ENCODE measurements around the gene HSPBP1.

DNA sequence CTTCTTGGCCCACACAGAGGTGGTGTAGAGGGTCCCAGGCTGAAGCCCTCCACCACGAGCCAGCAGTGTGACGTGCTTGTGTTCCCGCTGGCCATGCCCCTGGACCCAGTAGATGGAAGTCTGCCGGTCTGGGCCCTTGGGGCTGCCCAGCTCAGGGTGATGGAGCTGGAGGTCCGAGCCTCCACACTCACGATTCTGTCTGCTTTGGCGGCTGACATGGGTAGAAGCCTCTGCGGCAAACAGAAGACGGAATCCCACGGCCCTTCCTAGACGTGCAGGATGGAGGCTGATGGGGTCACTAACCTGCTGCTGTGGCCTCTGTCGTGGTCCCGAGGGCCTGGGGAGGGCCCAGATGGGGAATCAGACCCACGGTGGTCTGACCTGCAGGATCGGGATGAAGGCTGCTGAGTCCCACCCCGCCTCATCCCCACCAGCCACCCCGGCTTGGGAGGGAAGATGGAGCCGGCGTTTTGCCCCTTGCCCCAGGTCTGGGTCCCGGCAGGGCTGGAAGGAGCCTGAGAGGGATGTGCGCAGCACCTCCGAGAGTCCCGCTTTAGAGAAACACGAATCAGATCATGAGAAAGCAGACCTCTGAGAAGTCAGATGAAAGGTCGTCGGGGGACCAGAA is 55.8 kb downstream of the HSPBP1 start:
- TF ChIP-seq, protein P1, sequence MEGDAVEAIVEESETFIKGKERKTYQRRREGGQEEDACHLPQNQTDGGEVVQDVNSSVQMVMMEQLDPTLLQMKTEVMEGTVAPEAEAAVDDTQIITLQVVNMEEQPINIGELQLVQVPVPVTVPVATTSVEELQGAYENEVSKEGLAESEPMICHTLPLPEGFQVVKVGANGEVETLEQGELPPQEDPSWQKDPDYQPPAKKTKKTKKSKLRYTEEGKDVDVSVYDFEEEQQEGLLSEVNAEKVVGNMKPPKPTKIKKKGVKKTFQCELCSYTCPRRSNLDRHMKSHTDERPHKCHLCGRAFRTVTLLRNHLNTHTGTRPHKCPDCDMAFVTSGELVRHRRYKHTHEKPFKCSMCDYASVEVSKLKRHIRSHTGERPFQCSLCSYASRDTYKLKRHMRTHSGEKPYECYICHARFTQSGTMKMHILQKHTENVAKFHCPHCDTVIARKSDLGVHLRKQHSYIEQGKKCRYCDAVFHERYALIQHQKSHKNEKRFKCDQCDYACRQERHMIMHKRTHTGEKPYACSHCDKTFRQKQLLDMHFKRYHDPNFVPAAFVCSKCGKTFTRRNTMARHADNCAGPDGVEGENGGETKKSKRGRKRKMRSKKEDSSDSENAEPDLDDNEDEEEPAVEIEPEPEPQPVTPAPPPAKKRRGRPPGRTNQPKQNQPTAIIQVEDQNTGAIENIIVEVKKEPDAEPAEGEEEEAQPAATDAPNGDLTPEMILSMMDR (IDR thresholded peaks at IDR 0.05): no peak
- no peak for TF ChIP-seq POLR2A (IDR thresholded peaks at IDR 0.05)

Measured in adrenal gland (tissue), 5 donors.